Measurements from ENCODE around the gene OGFR.

OGFR gene

DNA sequence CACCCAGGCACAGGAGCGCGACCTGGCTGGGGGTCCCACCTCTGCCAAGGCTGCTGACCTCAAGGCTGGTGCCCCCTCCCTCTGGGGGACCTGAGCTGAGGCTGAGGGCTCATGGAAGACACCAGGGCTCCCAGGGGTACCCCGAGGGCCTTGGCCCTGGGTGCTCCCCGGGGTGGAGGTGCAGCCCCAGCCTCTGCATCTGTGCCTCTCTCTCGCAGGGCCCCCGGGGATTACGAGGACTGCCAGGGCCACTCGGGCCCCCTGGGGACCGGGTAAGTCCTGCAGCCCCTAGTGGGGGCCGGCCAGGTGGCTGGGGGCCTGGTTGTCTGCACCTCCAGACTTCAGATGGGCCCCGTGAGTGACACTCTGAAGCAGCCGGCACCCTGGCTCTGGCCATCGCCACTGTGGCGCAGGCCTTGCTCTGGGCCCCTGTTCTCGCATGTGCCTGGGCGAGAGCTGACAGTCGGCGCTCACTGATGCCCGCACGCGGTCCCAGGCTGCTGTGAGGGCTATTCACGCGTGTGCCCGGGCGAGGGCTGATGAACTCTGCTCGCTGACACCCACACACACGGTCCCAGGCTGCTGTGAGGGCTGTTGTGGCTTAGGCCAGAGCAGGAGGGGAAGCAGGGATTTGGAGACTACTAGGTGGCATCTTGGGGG is 21.5 kb downstream of the OGFR start:
- no peak for DNase-seq

- no peak for DNase-seq
Observed at GRCh38 chr20:62826646-62827310, 22.1 kb downstream of the OGFR start.

DNA sequence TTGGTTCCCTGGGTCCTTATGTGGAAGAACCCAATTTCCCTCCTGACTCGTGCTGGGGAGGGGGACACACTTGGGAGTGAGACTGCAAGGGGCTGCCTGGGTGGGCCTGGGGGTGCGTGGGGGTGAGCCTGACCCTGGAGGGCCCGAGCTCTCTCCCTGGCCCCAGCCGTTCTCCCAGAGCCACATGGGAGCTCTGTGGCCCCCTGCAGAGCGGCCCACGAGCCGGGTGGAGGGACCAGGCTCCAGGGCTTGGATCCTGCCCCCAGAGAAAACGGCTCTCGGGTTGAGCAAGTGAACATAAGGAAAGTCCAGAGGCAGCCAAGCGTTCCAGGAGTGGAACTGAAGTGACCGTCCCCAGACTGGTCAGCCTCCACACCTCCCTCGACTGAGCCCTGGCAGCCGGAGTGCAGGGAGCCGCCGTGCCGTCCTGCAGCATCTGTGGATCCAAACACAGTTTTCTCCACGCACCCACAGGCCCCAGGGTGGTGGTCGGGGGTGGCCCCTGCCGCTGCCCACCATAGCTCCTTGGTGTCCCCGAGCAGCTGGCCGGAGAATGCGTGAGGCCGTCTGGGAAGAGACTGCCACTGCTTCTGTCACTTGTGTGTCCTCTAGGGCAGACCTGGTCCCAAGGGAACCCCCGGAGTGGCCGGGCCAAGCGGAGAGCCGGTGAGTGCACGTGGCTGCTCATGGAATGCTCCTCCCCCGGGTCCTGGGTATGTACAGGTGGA is 22.8 kb downstream of the OGFR start:
- no peak for DNase-seq

- DNase-seq: no peak
Observed at GRCh38 chr20:62828051-62828450, 23.4 kb downstream of the OGFR start.

DNA sequence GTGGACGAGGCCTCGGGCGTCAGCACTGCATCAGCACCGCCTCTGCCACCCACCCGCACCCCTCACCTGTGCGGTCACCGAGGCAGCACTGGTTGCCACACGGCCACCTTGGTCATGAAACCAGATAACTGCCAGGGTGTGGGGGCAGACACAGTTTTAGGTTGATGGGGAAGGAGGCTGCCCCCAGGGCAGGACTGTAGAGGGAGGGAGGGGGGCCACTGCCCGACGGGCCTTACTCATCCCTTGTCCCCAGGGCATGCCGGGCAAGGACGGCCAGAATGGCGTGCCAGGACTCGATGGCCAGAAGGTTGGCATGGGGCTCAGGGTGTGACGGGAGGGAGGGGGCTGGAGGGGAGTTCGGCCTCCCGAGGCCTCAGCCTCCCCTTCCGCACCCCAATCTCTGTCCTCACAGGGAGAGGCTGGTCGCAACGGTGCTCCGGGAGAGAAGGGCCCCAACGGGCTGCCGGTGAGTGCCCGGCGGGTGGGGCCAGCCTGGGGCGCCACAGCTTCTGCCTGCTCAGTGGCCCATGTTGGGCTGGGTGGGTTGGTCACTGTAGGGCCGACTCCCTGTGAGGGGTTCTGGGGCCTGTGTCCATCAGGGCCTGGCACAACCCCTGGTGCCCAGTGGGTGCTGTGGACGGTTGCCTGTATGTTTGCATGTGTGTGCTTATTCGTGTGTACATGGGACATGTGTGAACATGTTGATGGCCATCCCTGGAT is 24.0 kb downstream of the OGFR start:
- DNase-seq: no peak

- no peak for DNase-seq
Observed at GRCh38 chr20:62829231-62830230, 24.9 kb downstream of the OGFR start.

DNA sequence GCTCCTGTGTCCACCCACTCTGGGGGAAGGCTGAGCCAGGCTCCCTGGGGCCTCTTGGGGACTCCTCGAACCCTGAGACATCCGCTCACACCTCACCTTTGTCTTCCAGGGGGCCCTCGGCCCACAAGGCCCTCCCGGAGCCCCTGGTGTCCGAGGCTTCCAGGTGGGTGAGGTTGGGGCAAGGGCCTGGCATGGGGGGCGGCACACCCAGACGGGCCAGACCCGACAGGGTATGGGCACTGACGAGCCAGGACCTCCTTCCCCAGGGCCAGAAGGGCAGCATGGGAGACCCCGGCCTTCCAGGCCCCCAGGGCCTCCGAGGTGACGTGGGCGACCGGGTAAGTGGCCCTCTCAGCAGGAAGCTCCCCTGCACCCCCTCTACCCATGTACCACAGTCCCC is 25.6 kb downstream of the OGFR start:
- no peak for DNase-seq

DNA sequence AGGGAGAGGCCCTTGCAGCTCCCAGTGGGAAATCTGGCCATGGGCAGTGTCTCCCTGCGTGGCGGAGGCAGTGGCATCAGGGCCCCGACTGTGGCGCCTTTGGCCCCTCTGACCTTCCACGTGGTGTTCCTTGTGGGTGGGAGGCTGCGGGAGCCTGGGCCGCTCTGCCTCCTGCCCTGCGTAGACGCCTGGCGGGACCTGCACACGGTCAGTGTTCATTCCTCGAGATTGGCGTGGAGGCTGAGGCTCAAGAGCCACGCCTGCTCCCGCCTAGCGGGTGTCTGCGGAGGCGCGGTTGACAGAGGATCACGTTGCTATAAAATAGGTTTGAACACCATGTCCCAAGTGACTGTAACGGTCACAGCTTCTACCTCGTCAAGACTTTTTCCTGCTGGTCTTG is 26.2 kb downstream of the OGFR start:
- DNase-seq: no peak

DNA sequence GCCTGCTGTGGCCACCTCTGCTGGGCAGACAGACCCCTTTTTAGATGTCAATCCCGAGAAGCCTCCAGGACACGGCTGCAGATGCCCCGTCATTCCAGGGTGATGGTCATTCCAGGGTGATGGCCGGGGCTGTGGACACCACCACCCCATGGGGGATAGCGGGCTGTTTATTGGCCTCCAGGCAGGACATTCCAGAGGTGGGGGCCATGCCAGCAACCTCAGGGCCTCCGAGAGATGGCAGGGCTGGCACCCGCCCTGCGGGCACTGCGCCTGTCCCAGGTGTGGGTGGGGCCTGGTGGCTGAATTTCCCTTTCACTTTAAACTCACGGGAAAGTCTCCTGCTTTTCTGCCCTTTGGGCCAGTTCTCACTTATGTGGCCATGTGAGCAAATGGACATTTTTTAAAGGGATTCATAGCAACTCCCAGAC is 26.7 kb downstream of the OGFR start:
- no peak for DNase-seq

GRCh38 chr20:62831854-62832211 is 27.2 kb downstream of the OGFR start:
- no peak for DNase-seq

- DNase-seq: no peak
Observed at GRCh38 chr20:62832212-62832922, 27.7 kb downstream of the OGFR start.

DNA sequence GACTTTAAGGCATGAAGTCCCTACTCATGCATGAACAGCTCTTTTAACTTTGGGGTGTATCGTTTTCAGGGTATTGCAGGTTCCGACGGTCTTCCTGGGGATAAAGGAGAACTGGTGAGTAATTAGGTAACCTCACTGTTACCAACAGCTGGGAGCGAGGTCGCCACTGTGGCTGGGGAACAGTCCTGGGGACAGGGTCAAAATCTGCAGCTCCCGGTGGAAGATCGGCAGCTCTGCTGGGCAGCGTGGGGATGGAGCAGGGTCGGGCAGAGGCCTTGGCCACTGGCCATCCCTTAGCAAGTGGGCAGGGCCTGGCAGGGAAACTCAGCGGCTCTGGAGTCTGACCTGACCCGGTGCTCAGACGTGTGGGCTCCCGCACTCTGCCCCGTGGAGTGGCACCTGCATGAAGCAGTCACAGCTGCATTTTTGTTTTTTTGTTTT is 28.3 kb downstream of the OGFR start:
- no peak for DNase-seq

DNA sequence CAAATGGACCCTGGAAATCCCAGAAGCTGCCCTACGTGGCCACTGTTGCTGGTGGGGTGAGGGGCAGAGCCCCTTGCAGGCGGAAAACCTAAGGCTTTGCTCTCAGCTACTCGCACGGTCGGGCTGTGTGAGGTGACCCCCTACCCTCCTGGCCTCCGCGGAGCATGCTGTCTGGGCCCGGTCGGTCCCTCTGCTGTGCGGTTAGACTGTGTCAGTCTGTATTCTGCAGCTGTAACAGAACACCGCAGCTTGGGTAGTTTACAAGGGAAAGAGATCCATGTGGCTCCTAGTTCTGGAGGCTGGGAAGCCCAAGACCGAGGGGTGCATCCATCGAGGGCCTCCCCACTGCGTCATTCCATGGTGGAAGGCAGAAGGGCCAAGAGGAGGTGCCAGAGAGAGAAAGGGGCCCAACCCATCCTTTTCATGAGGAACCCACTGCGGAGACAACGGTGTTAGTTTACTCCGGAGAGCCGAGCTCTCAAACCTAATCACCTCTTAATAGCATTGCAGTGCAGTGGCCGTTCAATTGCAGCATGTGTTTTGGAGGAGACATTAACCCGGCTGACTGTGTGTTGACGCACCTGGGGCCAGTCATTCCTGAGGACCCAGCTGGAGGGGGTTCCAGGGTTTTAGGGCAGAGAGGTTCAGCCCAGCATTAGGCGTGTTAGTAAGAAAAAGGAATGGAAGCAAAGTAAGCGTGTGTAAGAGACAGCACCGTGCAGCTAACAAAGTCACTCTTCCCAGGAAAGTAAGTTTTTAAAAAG is 30.5 kb downstream of the OGFR start:
- no peak for DNase-seq

DNA sequence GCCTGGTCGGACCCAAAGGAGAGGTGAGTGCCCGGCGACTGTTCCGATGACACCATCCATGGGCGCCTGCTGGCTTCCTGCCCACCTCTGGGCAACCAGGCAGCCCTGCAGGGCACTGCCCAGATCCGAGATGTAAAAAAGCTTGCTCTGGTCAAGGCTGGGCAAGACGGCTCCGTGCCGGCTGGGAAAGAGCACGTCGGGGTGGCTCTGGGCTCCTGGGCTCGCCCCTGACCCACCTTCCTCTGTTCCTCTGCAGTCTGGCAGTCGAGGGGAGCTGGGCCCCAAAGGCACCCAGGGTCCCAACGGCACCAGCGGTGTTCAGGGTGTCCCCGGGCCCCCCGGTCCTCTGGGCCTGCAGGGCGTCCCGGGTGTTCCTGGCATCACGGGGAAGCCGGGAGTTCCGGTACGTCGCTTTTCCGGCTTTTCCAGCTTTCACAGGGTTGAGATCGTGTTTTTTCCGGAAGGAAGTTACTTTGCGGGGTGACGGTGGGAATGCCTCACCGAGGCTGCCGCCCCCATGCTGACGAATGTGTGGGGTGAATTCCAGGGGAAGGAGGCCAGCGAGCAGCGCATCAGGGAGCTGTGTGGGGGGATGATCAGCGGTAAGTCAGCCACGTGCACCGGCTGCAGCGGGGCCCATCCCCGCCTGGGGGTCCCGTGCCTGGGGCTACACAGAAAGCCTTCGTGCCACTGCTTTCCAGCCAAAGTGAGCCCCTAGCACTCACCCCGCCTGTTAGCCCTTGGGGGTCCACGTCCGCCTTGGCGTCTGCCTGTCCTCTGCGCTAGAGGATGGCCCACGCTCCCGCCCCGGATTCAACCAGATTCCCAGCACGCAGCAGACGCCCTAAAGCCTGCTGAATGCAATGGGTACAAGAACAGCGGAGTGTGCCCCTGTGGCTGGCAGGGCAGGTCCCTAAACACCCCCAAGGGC is 31.6 kb downstream of the OGFR start:
- DNase-seq: no peak

- DNase-seq: no peak
Observed at GRCh38 chr20:62836967-62837490, 32.4 kb downstream of the OGFR start.

GRCh38 chr20:62837790-62838127 is 33.1 kb downstream of the OGFR start:
- no peak for DNase-seq

DNA sequence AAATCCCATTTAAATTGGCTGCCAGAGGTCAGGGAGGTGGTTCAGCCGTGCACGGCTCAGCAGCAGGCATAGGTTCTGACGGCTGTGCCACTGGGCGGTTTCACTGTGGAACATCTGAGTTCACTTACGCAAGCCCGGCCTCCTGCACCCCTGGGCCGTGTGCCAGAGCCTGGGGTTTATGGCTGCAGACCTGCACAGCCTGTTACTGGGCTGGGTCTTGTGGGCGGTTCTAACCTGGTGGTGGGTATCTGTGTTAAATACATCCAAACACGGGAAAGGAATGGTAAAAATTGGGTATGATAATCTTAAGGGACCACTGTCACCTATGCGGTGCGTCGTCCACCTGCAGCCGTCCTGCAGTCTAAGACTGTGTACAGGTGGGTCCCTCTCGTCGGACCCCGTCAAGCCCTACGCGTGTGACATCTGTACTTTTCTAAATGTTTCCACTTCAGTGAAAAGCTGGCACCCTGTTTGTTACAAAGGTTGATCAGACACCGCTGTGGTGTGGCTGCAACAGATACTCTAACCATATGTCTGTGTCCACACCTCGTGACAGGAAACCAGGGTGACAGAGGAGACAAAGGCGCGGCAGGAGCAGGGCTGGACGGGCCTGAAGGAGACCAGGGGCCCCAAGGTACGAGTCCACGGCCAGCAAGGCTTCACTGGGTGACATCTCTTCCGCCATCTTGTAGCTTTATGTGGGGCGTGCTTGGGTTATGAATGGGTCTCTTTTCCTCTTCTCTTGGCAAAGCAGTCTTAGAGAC is 33.7 kb downstream of the OGFR start:
- peak in 1 of 2 experiments; percentile 35 for DNase-seq

GRCh38 chr20:62839261-62839660 is 34.6 kb downstream of the OGFR start:
- DNase-seq: no peak

GRCh38 chr20:62839816-62840215 is 35.2 kb downstream of the OGFR start:
- no peak for DNase-seq
